HuH-7 (cell line): Measurements from ENCODE around the gene KNCN.

Source experiments
- DNase-seq: peaks from one replicate; pipeline ENCODE4 v3.0.0; 2011; ENCODE audit warnings: low spot score

The KNCN gene

GRCh38 chr1:46497665-46498064 lies 53.8 kb downstream of the KNCN start:
- no peak for DNase-seq

- DNase-seq, result no peak
Observed at GRCh38 chr1:46497020-46497419, 54.4 kb downstream of the KNCN start.

- DNase-seq, result no peak
Observed at GRCh38 chr1:46496505-46496904, 54.9 kb downstream of the KNCN start.

GRCh38 chr1:46495778-46496177 lies 55.7 kb downstream of the KNCN start:
- DNase-seq, result no peak
